ENCODE data around the gene VEZF1. TPM values are rescaled to one million over a fixed set of nuclear protein-coding genes. Genes with fewer than 3 reads are reported as not detected.

Gene VEZF1
- total RNA-seq, 1 donor, result 51.8 TPM

- H3K4me3 ChIP-seq (ENCODE audit: low read depth, low read length), result no peak overlapping the region
- no peak for TF ChIP-seq CTCF (IDR thresholded peaks at IDR 0.05; ENCODE audit: insufficient read depth, low read depth, low read length)
- DNase-seq (ENCODE audit: low read depth), result no peak
Measured at GRCh38 chr17:57956291-57957119, 31.5 kb downstream of the VEZF1 start.

DNA sequence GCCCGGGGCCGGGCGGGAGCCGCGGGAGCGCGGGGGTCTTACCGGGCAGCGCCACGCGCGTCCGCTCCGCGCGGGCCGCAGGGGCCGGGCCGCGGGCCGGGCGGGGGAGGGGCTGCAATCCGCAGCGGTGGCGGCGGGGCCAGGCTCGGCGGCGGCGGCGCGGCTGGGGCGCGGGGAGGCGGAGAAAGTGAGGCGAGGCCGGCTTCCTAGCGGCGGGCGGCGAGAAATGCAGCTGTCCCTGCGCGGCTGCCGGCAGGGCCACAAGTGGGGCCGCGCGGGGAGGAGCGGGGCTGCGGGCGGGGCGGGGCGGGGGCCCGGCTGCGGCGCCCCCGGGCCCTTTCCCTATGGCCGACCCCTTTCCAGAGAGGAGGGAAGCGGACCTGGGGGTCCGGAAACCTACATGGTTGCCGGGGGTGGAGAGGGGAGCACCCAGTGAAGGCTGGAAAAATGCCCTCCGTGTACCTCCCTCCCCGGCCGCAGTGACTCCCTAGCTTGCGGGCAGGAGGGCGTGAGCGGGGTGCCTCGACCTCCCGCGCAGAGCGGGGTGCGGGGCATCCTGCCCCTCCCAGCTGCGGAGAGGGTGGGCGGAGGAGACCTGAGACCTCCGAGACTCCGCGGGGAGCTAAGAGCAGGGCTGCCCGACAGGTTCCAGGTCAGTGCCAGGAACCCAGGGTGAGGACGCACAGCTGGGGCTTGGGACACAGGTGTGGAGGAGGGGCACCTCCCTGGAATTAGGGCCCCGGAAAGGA lies 32.7 kb downstream of the VEZF1 start, which contains the start of gene CUEDC1:
Gene CUEDC1, minus strand, starts transcription at position 230 of the 749 bp plus-strand sequence. CDS start 69,848 bp downstream, outside the sequence.
- TF ChIP-seq CTCF (IDR thresholded peaks at IDR 0.05; ENCODE audit: insufficient read depth, low read depth, low read length), result no peak
- DNase-seq (ENCODE audit: low read depth), result peak; percentile 52
- H3K4me3 ChIP-seq (ENCODE audit: low read depth, low read length), result peak within 1 kb of the TSS; percentile 70

GRCh38 chr17:57954397-57955182 lies 33.5 kb downstream of the VEZF1 start:
- no peak for TF ChIP-seq CTCF (IDR thresholded peaks at IDR 0.05; ENCODE audit: insufficient read depth, low read depth, low read length)
- DNase-seq (ENCODE audit: low read depth), result peak; percentile 55
- H3K4me3 ChIP-seq (ENCODE audit: low read depth, low read length), result peak overlapping the region; percentile 62

DNA sequence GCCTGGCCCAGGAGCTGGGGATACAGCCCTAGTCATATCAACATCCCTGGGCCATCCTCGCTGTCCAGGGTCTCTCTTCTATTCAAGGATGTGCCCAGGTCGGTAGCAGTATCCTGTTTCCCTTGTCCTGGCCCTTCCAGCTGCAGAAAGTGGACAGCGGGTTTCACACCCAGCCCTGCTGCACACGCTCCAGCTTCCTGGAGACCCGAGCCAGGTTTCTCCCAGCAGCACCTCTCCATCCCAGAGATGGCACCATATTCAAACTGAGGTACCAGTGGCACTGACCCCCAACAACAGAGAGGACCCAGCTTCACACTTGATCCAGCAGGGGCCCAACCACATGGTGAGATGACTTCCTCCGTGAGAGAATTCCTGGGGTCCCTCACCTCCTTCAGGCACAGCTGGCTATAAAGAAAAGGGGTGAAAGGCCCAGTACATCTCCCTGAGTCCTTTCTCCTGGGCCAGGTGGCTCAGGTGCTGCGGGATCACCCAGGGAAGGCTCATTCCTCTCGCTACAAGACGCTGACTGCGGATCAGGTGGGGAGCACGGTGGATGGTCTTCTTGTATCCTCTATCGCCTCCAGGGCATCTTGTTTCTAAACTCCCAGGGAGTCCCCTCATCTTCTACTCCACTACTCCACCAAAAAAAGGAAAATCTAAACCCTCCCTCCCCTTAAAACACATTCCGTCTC lies 34.2 kb downstream of the VEZF1 start:
- H3K4me3 ChIP-seq (ENCODE audit: low read depth, low read length), result peak overlapping the region; percentile 62
- no peak for TF ChIP-seq CTCF (IDR thresholded peaks at IDR 0.05; ENCODE audit: insufficient read depth, low read depth, low read length)
- DNase-seq (ENCODE audit: low read depth), result no peak

- no peak for TF ChIP-seq CTCF (IDR thresholded peaks at IDR 0.05; ENCODE audit: insufficient read depth, low read depth, low read length)
- no peak for DNase-seq (ENCODE audit: low read depth)
- H3K4me3 ChIP-seq (ENCODE audit: low read depth, low read length), result no peak overlapping the region
Measured at GRCh38 chr17:57953219-57953618, 34.8 kb downstream of the VEZF1 start.

- H3K4me3 ChIP-seq (ENCODE audit: low read depth, low read length), result no peak overlapping the region
- TF ChIP-seq CTCF (IDR thresholded peaks at IDR 0.05; ENCODE audit: insufficient read depth, low read depth, low read length), result no peak
- DNase-seq (ENCODE audit: low read depth), result no peak
Measured at GRCh38 chr17:57949649-57950048, 38.4 kb downstream of the VEZF1 start.
